ENCODE data around the gene DHX36.

DHX36 gene

DNA sequence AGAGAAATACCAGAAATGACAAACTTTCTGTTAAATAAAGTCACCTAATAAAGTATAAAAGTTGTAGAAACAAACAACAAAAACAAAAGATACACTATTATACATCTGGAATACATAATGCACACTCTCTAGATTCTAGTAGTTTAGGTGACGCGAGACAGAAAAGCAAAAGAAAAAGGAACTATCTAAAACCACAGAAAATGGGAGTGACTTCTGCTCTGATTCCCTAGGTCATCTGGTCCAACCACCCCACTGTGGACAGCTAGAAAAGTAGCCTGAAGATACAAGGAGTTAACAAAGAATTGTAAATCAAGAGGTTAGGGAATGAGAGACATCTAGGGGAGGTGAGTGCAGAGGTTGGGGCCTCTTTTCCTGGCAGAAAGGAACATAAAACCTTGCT, 39.1 kb downstream of the DHX36 start:
- no peak for DNase-seq

DNA sequence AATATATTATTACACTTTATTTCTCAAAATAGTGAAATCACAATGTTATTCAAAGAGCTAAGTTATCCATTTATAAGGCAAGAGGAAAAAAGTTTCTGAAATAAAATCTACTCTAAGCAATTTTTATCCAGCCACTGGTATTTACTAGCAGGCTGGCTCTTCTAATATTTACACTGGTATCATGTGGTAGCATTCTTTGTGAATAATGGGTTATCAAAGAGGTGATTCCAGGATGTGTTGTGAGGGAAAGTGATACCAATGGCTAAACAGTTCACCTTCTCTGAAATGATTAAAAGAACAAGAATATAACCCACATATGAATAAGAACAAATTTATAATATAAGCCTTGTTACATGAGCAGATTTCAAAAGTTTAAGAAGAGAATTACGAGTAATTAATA, 44.1 kb downstream of the DHX36 start:
- DNase-seq, result no peak

DNA sequence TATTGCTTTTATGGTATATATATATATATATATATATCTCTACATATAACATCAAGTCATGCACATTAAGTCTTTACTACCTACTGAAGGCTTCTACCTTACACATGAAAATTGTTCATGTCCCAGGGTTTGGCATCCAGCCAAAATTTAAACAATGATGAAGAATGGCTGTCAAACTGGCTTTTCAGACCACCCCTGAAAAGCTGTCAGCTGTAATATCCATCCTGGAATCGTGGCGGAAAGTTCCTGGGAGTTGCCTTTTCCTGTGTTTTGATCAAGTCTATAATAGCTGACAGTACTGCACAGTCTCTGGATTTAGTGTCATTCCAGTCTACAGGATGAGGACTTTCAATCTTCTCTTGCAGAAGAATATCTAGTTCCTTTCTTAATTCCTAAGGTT, 48.3 kb downstream of the DHX36 start:
- no peak for DNase-seq

DNA sequence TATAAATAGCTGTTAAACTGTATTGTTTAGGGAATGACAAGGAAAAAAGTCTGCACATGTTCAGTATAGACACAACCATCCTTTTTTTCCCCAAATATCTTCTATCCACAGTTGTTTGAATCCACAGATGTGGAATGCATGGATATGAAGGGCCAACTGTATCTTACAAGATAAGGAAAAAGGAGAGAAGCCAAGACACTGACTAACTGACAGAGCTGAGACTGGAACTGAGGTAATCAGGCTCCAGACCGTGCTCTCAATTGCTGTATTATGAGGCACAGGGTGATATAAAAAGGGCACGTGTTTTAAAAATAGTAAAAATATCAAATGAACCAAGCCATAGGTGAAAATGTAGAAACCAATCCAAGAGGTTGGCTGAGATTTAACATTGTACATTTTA, 49.0 kb downstream of the DHX36 start:
- DNase-seq, result no peak

DNA sequence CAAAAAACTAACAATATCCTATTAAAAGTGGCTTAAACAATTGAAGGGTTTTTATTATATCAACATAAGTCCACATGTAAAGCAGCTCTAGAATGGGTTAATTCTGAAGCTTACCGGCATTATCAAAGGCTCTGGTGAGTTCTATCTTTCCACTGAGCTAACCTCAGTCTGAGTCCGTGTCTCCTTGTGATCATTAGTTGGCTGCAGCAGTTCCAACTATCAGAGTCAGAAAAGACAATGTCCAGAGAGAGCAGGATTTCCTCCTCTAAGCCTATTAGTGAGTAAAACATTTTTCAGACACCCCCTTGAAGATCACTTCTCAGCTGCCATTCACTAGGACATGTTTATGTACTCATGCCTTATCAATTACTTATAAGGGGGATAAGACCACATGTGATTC, 49.9 kb downstream of the DHX36 start:
- no peak for DNase-seq

DNA sequence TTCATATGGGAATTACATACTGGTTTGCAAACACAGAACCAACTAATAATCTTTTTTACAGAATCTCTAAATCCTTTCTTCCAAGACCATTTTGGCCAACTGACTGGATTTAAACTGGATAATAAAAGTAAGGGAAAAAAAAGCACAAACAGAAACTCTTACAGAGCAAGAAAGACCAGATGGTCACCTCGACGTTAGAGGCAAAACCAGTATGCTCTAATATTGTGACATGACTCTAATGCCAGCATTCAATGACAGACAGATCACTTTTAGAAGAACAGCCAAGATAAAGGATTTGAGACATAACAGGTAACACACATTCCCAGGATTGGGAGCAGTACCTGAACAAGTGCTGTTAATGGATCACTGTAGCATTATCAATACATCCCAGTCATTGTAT, 50.9 kb downstream of the DHX36 start:
- no peak for DNase-seq

DNA sequence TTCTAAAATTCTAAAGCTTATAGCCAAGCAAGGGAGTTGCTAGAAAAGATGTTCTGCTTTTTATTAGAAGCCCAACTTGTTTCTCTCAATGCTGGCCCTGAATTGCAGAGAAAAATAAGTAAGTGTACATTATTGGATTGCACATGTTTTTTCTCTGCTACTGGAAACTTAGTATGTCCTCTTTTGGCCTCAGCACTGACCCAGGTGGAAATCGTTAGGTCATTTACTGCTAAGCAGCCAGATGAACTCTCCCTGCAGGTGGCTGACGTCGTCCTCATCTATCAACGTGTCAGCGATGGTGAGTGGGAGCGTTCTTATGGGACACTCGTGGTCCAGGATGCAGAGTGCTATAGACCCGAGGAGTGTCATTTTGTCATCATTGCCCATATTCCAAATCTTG, 69.8 kb downstream of the DHX36 start:
- no peak for DNase-seq

DNA sequence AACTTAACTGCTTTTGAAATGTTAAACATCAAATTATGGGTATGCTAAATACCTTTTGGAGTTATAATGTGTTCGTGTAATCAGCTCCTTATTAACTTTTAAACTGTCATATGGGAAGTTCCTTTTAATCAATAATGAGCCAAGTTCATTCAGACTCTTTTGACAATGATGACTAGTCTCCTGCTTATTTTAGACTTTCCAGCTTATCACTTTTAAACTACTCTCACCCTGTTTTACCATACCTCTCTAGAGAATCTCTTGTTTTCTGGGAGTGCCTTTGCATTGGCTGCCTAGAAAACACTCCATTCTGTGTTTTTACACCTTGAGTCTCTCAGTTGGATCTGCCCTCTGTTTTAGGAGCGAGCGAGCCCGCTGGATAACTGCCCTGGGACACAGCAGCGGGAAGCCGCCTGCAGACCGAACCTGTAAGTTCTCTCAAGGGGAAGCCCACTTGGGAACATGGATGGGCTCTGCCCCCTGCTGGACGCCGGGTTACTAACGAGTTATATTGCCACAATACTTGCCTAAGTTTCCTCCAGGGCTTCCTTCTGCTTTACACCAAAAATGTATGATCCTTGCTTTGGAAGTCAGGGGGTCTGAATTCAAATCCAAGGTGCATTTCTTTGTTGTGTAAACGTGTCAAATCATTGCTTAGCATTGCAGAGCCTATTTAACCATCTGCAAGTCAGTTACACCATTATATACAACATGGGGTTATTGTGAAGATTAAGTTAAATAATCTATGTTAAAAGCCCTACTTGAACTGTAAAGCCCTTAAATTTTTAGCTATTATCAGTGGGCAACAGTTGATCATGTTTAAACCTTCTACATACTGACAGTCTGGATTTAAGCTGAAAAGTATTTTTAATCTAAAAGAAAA, 71.3 kb downstream of the DHX36 start:
- peak; percentile 81 for DNase-seq

DNA sequence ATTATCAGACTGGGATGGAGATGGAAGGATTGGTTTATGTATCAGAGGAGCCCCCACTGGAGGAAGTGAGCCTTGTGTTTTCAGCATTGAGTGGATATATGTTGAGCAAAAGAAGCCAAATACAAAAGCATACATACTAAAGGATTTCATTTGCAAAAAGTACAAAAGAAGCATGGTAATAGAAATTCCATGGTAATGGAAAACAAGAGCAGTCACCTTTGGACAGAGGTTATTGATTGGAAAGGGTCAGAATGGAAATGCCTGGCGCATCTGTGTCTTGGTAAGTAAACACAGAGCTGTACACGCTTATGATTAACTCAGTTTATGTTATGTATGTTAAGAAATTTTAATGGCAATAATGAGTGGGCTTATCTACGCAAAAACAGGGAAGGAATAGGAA, 72.7 kb downstream of the DHX36 start:
- no peak for DNase-seq

DNA sequence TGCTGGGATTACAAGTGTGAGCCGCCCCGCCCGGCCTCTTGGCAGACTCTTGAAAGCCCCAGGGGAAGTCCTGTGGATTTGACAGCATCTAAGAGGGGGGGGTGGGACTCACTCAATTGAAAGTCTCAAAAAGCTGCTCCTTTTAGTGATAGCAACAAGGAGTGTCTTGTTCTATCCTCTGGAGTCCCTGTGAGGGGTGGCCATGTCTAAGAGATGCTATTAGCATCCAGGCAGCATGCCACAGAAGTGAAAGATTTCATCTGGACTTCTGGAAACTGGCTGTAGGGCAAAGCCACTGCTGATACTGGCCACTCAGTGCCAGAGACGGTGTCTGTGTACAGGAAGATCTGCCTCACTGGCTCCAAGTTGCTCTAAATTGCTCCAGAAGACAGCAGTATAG, 74.0 kb downstream of the DHX36 start:
- no peak for DNase-seq

DNA sequence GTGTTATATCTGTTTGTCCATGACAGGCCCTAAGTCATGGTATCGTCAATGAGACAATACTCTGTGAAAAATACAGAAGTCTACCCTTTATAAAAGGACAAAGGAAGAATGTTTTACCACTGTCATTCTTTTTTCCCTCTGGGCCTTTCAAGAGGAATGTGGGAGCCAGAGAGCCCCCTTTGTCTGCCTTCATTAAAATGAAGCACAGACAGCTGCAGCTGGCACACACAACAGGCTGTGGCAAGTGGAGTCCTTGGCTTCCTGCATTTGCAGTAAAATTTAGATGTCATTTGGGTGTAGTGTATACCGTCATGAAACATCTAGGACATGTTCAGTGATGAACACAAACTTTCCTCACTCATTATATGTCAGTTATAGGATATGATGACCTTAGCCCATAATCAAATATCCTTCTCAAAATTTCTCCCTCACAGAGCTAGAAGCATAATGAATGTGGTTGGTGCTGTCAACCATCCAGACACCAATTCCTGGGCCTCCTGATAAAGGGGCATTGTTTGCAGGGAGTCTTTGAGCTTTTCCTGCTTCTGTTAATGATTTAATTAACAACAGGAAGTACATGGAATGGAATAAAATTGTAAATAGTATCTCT, 76.4 kb downstream of the DHX36 start:
- no peak for DNase-seq

DNA sequence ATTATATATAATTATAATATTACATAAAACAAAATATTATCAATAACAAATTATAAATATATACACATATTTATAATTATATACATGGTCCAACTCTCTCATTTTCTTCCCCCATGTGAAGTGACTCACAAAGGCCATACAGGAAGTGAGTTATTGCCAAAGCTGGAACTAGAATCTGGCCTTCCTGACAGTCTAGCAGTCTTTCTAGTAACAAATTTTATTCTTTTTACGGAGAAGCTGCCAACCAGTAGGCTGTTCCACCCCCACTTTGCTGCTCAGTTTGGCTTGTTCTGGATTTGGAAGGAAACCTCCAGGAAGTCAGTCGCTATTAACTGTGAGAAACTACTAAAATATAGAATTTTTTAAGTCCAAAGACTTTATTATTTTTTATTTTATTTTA, 79.6 kb downstream of the DHX36 start:
- DNase-seq, result no peak

DNA sequence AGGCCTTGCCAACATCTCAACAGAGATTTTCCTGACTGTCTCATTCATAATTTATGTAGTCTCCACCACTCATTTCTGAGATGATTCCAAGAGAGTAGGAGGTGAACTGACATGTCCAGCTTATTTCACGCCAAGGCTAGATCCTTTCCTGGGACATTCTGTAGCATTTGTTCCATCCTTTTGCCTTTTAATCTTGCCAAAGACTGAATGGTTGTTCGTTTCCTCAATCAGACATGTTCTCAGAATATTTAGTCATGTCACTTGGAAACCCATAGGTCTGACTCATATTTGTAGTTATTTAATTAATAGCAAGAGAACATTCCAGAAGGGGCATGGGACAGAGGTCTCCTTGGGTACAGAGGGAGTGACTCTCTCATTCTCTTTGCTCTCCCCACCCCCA, 80.9 kb downstream of the DHX36 start:
- DNase-seq, result no peak

DNA sequence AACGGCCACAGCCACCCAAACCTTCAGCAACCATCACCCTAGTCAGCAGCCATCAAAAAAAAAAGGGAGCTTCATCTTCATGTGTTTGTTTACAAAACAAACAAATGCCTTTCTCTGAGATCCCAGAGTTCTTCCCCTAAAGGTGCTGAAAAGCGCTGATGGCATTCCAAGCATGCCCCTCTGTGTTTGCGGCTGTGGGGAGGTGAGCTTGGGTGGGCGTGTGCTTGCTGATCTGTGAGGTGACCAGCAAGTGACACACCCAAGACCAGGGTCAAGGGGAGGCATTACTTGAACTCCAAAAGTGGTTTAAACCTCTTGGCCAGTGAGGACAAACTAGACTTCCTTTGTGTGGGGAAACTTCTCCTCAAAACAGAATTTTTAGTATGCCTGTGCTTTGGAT, 81.5 kb downstream of the DHX36 start:
- DNase-seq, result no peak

DNA sequence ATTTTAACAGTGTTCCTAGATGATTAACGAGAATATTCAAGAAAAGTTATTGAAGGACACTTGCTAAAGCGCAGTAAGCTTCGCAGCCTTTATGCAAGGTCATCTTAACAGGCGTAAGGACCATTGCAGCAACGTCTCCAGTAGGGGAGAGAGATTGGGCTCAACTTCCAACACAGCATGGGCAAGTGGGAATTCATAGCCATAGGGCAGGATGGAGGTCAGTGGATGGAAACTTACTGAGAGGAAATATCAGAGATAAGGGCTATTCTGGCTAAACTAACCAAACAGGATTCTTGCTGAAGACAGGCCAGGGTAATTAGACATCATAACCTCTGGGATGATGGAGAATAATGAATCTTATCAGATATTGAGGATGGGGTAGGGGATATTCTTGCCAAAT, 82.8 kb downstream of the DHX36 start:
- no peak for DNase-seq

DNA sequence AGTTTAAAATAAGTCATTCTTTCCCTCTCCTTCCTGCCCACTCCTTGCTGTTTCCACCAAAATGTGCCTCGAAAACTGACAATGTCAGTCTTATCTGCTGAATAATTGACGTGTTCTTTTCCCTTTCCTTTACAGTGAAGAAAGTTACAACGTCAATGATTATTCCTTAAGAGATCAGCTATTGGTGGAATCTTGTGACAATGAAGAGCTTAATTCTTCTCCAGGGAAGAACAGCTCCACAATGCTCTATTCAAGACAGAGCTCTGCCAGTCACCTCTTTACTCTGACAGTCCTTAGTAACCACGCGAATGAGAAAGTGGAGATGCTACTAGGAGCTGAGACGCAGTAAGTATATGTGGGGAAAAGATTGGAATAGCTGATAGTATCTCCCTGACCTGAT, 84.1 kb downstream of the DHX36 start:
- DNase-seq, result no peak

DNA sequence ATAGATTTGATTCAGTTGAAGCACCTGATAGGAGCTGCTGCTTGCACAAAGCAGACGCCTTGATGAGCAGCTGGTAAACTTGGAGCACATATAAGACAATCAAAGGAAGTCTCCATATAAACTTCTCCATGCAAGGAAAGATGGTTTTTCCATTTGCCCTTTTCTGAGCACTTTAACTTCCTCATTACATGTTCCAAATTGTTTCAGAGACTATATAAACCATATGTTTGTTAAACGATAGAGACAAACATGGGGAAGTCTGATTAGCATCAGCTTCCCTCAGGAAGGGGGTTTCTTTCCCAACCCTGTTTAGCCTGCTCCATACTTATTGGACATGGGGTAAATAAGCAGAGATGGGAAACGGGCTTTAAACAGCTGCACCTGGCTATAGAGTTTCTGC, 88.0 kb downstream of the DHX36 start:
- no peak for DNase-seq

DNA sequence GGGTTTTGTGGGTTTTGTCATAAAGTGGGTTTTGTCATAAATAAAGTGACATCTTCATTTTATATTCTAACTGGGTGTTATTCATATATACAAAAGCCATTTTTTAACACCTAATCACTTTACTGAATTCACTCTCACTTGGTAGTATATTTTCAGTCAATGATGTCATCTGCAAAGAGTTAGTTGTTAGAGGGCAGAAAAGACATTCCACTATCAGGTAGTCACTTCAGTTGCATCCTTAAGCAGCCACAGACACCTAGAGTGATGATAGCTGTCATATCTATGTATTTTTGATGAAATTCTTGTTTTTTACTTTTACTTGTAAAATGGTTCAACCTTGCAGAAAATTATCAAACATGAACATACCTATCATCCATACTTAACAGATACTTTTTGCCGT, 89.0 kb downstream of the DHX36 start:
- no peak for DNase-seq

DNA sequence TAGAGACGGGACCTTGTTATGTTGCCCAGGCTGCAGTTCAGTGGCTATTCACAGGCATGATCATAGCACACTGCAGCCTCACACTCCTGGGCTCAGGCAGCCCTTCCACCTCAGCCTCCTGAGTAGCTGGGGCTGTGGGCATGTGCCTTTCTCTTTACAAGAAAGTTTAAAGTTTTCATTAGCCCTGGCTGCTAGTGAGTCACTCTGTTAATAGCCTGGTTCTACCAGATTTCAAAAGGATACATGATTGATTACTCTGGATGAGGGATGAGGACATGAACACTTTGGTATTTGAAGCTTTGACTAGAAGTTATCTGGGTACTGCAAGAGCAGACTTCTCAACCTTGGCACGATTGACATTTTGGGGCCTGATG, 95.1 kb downstream of the DHX36 start:
- no peak for DNase-seq

DNA sequence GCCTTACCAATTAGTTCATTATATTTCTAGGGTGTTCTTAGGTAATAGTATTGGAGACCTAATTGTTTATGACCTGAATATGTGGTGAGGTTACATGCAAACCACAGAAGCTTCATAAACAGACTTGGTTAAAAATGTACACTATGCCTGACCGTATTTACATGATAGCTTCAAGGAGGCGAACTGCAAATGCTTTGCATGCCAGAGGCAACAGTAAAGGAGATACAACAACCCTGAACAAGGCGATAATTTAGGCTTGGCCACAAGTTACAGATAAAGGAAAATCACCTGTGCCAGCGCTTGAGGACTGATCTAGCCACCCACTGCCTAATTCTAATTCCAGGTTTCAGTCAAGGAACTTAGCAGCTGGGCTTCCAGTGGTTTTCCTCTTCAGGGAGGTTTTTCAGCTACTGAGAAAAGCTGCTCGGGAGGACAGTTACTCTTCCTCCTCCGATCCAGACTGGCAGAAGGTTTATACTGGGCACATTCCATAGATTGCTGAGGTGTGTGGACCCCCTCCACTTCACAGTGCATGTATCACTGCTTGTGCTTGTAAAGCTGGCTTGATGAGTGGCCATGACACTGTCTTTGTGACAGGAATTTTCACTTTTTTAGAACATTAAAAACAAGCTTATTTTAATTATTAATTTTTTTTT, 95.6 kb downstream of the DHX36 start:
- no peak for DNase-seq

DNA sequence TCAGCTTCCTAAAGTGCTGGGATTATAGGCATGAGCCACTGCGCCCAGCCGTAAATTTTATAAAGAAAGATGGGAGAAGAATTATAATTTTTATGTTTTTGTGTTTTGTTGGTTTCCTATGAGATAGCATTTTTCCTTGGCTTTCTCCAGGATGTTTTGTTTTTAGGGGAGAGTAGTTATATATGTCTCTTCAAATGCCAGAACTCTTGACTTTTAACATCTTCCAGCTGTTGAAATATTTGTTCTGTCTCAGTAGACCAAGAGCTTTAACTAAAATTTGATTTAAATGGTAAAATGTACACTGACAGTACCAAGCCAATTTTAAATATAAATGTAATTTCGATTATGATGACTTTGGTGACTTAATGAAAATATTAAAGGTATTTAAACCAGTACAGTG, 96.8 kb downstream of the DHX36 start:
- DNase-seq, result no peak

DNA sequence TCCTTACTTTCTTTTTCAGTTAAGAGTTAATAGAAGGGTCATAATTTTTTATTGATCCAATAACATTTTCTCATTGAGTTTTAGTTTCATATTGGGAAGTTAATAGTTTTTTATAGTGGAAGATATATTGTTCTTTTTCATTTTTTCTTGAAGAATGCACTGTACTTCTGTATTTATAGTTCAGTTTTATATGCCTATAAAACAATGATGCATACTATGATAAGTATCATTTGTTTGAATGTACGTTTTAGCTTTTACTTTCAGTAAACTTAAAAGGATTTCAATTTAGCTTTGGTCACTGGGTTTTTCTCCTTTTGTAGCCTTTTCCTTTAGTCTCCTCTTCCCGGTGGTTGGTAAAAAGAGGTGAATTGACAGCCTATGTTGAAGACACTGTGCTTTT, 98.8 kb downstream of the DHX36 start:
- DNase-seq, result no peak

DNA sequence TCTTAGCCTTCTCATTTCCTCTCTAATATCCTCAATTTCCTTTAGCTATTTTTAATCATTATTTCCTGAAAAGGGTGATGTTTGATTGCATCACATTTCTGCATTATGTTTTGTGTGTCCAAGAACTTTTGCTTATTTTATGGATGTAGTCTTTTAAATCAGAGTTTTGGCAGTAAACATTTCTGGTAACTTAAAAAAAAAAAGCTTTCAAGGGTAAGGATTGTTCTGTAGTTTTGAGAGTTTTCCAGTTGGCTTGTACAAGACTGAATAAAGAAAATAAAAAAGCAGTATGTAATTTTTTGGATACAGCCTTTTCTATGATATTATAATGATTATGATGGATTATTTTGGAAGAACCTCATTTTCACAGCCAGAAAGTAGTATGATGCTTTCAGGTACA, 99.4 kb downstream of the DHX36 start:
- DNase-seq, result no peak

DNA sequence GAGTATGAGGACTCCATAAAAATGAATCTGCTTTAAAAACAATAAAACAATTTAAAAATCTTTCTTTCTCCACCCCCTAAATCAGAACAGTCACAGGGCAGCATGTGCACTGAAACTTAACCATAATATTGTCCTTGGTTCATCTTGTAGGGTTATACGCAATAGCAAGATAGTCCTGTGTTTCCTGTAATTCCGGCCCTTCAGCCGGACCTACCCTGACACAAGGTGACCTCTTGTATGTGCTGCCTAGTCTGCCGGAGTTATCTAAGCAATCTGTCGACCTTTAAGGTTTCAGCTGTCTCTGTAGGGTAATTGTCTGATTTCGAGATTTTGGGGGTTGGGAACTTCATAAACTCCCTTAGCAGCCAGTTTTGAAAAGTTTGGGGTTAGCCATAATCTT, 99.9 kb downstream of the DHX36 start:
- no peak for DNase-seq

DNA sequence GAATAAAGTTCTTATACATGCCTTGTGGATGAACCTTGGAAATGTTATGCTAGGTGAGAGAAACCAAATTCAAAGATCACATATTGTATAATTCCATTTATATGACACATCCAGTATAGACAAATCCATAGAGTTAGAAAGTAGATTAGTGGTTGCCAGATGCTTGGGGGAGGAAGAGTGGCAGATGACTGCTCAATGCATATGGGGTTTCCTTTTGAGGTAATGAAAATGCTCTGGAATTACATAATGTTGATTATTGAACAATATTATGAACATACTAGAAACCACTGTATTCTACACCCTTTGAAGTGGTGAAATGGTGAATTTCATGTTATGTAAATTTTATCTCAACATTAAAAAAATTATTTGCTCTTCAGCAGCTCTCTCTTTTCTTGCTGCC, 100.8 kb downstream of the DHX36 start:
- no peak for DNase-seq

Measured in stimulated activated CD4-positive, alpha-beta T cell treated with anti-CD3 and anti-CD28 coated beads, Interleukin-15, amount 100 ng/mL, for 24 hours (primary cell).